Measurements from ENCODE around the gene DUXB. TPM values are rescaled to one million over a fixed set of nuclear protein-coding genes. Genes with fewer than 3 reads are reported as not detected.

DUXB gene
- total and polyA plus RNA-seq, 4 donors, result 0.42 TPM; not detected in 3

DNA sequence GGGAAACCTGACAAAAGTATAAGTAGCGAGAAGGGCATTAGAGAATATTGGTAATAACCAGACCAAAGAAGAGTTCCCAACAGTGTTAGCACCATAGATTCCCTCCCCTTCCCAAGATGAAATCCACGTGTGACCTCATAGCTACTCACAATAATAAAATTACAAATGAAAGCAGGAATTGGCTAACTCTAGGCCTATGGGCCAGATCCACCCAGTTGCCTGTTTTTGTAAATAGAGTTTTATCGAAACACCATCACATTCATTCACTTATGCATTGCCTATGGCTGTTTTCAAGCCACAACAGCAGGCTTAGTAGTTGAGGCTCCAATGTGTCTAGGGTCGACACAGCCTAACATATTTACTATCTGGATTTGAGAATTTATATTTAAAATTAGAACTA is 17.2 kb upstream of the DUXB start:
- Histone ChIP-seq H3K4me3 (ENCODE audit: low read depth in 1 of 3, low read length in 3 of 3) (no peak overlapping the region), H3K27me3 (ENCODE audit: control insufficient read depth in 4 of 4, insufficient read depth in 4 of 4, low read length in 3 of 4) (no peaks in the 10 kb centered on the region), H3K4me1 (ENCODE audit: control insufficient read depth in 4 of 4, insufficient read depth in 4 of 4, low read length in 3 of 4) (no peaks in the 10 kb centered on the region), H3K9me3 (ENCODE audit: control insufficient read depth in 4 of 4, low read length in 3 of 4) (no peaks in the 10 kb centered on the region), H3K27ac (ENCODE audit: low read depth in 1 of 2, low read length in 2 of 2) (no peak overlapping the region), H3K36me3 (ENCODE audit: control insufficient read depth in 4 of 4, insufficient read depth in 3 of 4, low read depth in 1 of 4, low read length in 3 of 4) (no peaks in the 10 kb centered on the region), H3K9ac (ENCODE audit: low read depth in 1 of 2, low read length in 2 of 2) (no peak overlapping the region)
- no peak for DNase-seq (ENCODE audit: low spot score)
- no peak for TF ChIP-seq SP1 (IDR thresholded peaks at IDR 0.05)
- no peak for TF ChIP-seq GABPA (IDR thresholded peaks at IDR 0.05 in 1 of 2, conservative IDR thresholded peaks at IDR 0.05 in 1 of 2)
- TF ChIP-seq RXRA (IDR thresholded peaks at IDR 0.05), result no peak
- no peak for TF ChIP-seq FOXA1 (IDR thresholded peaks at IDR 0.05)
- TF ChIP-seq NR2F2 (IDR thresholded peaks at IDR 0.05), result no peak
- no peak for TF ChIP-seq HNF4G (IDR thresholded peaks at IDR 0.05)
- no peak for TF ChIP-seq HNF4A (conservative IDR thresholded peaks at IDR 0.05)
- 91% methylated on average over 4 of the region's 4 CpGs for WGBS

- DNase-seq (ENCODE audit: low spot score), result no peak
- H3K9ac ChIP-seq (ENCODE audit: low read depth in 1 of 2, low read length in 2 of 2), result no peak overlapping the region
Measured at GRCh38 chr16:75714661-75715060, 13.4 kb upstream of the DUXB start.

More at GRCh38 chr16:75714661-75715060, 13.4 kb upstream of the DUXB start:
- Histone ChIP-seq H3K27me3 (ENCODE audit: control insufficient read depth in 4 of 4, insufficient read depth in 4 of 4, low read length in 3 of 4) (no peaks in the 10 kb centered on the region), H3K27ac (ENCODE audit: low read depth in 1 of 2, low read length in 2 of 2) (no peak overlapping the region), H3K9me3 (ENCODE audit: control insufficient read depth in 4 of 4, low read length in 3 of 4) (no peaks in the 10 kb centered on the region), H3K4me1 (ENCODE audit: control insufficient read depth in 4 of 4, insufficient read depth in 4 of 4, low read length in 3 of 4) (no peaks in the 10 kb centered on the region), H3K36me3 (ENCODE audit: control insufficient read depth in 4 of 4, insufficient read depth in 3 of 4, low read depth in 1 of 4, low read length in 3 of 4) (no peaks in the 10 kb centered on the region), H3K4me3 (ENCODE audit: low read depth in 1 of 3, low read length in 3 of 3) (no peak overlapping the region)
- TF ChIP-seq YY1 (IDR thresholded peaks at IDR 0.05) (no peak), HNF4A (conservative IDR thresholded peaks at IDR 0.05) (no peak), FOXA1 (IDR thresholded peaks at IDR 0.05) (no peak), REST (IDR thresholded peaks at IDR 0.05) (no peak), FOXA2 (IDR thresholded peaks at IDR 0.05) (no peak), RAD21 (IDR thresholded peaks at IDR 0.05) (no peak), JUND (IDR thresholded peaks at IDR 0.05) (no peak), TAF1 (conservative IDR thresholded peaks at IDR 0.05) (no peak), ZBTB33 (IDR thresholded peaks at IDR 0.05) (no peak), NR2F2 (IDR thresholded peaks at IDR 0.05) (no peak), SP1 (IDR thresholded peaks at IDR 0.05) (no peak), GABPA (IDR thresholded peaks at IDR 0.05 in 1 of 2, conservative IDR thresholded peaks at IDR 0.05 in 1 of 2) (no peak), HNF4G (IDR thresholded peaks at IDR 0.05) (no peak), RXRA (IDR thresholded peaks at IDR 0.05) (no peak)
- TF ChIP-seq, protein P1, sequence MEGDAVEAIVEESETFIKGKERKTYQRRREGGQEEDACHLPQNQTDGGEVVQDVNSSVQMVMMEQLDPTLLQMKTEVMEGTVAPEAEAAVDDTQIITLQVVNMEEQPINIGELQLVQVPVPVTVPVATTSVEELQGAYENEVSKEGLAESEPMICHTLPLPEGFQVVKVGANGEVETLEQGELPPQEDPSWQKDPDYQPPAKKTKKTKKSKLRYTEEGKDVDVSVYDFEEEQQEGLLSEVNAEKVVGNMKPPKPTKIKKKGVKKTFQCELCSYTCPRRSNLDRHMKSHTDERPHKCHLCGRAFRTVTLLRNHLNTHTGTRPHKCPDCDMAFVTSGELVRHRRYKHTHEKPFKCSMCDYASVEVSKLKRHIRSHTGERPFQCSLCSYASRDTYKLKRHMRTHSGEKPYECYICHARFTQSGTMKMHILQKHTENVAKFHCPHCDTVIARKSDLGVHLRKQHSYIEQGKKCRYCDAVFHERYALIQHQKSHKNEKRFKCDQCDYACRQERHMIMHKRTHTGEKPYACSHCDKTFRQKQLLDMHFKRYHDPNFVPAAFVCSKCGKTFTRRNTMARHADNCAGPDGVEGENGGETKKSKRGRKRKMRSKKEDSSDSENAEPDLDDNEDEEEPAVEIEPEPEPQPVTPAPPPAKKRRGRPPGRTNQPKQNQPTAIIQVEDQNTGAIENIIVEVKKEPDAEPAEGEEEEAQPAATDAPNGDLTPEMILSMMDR (IDR thresholded peaks at IDR 0.05; ENCODE audit: low read depth, low read length, missing input control), result no peak
- TF ChIP-seq, protein P2, sequence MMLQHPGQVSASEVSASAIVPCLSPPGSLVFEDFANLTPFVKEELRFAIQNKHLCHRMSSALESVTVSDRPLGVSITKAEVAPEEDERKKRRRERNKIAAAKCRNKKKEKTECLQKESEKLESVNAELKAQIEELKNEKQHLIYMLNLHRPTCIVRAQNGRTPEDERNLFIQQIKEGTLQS (IDR thresholded peaks at IDR 0.05), result no peak
- TF ChIP-seq, protein P3, sequence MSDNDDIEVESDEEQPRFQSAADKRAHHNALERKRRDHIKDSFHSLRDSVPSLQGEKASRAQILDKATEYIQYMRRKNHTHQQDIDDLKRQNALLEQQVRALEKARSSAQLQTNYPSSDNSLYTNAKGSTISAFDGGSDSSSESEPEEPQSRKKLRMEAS (IDR thresholded peaks at IDR 0.05), result no peak

All from liver (tissue), 9 donors.